Effector memory CD4-positive, alpha-beta T cell (primary cell): Measurements from ENCODE around the gene LRP2.

Experiments
- DNase-seq, 3 donors: peaks; one replicate each; pipeline ENCODE4 v3.0.0-alpha.2; 2020
- H3K27ac ChIP-seq: 2 replicates; pipeline ENCODE4 v1.7.0; 2013; ENCODE audit warnings: mild to moderate bottlenecking, low read length, moderate library complexity; ENCODE audit not compliant: insufficient read depth, poor library complexity, severe bottlenecking
- H3K27me3 ChIP-seq: replicated peaks from 2 replicates; pipeline ENCODE4 v1.7.0; 2013; ENCODE audit warnings: mild to moderate bottlenecking, low read length; ENCODE audit not compliant: insufficient read depth, control insufficient read depth, poor library complexity, severe bottlenecking
- H3K36me3 ChIP-seq: 2 replicates; pipeline ENCODE4 v1.7.0; 2013; ENCODE audit warnings: mild to moderate bottlenecking, low read length, moderate library complexity; ENCODE audit not compliant: control insufficient read depth, insufficient read depth
- H3K4me1 ChIP-seq: 2 replicates; pipeline ENCODE4 v1.7.0; 2013; ENCODE audit warnings: low read length, mild to moderate bottlenecking; ENCODE audit not compliant: control insufficient read depth, insufficient read depth, poor library complexity, severe bottlenecking
- H3K4me3 ChIP-seq: 2 replicates; pipeline ENCODE4 v1.7.0; 2013; ENCODE audit warnings: low read length, low read depth, mild to moderate bottlenecking; ENCODE audit not compliant: insufficient read depth, poor library complexity, severe bottlenecking
- H3K9me3 ChIP-seq: 2 replicates; pipeline ENCODE4 v1.7.0; 2013; ENCODE audit warnings: mild to moderate bottlenecking, low read length, moderate library complexity; ENCODE audit not compliant: control insufficient read depth

The LRP2 gene

GRCh38 chr2:169090133-169090820 lies 272.1 kb downstream of the LRP2 start:
- no peaks in the 10 kb centered on the region for H3K9me3 ChIP-seq
- H3K27ac ChIP-seq, result no peak overlapping the region
- H3K27me3 ChIP-seq, result no peaks in the 10 kb centered on the region
- H3K36me3 ChIP-seq, result no peaks in the 10 kb centered on the region
- DNase-seq, result no peak
- H3K4me3 ChIP-seq, result no peak overlapping the region
- no peaks in the 10 kb centered on the region for H3K4me1 ChIP-seq

DNA sequence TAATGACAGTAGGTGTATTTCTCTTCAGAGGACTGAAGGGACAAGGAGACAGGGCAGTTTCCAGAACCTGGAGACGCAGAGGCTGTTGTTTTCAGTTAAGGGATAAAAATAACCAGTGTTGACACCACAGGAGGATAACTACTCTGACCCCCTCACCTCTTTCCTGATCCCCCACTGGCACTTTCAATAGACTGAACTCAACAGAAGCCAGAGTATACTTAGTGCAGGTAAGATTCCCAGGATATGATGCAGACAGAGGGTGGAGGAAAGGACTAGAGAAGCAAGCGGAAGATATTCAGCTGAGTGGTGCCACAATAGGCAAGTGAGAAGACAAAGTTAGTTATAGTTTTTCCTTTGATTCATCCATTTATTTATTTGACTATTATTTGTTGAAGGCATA lies 273.2 kb downstream of the LRP2 start:
- Histone ChIP-seq H3K9me3 (no peaks in the 10 kb centered on the region), H3K4me3 (no peak overlapping the region), H3K36me3 (no peaks in the 10 kb centered on the region), H3K27ac (no peak overlapping the region), H3K4me1 (no peaks in the 10 kb centered on the region), H3K27me3 (no peaks in the 10 kb centered on the region)
- no peak for DNase-seq

- H3K9me3 ChIP-seq, result no peaks in the 10 kb centered on the region
- DNase-seq, result no peak
- H3K27me3 ChIP-seq, result no peaks in the 10 kb centered on the region
- H3K36me3 ChIP-seq, result no peaks in the 10 kb centered on the region
- H3K27ac ChIP-seq, result no peak overlapping the region
- H3K4me3 ChIP-seq, result no peak overlapping the region
- H3K4me1 ChIP-seq, result no peaks in the 10 kb centered on the region
These were observed 274.5 kb downstream of the LRP2 start for GRCh38 chr2:169087757-169088379.

- Histone ChIP-seq H3K4me1 (no peaks in the 10 kb centered on the region), H3K4me3 (no peak overlapping the region), H3K36me3 (no peaks in the 10 kb centered on the region), H3K9me3 (no peaks in the 10 kb centered on the region), H3K27me3 (no peaks in the 10 kb centered on the region), H3K27ac (no peak overlapping the region)
- no peak for DNase-seq
These were observed 275.4 kb downstream of the LRP2 start for GRCh38 chr2:169086893-169087467.

DNA sequence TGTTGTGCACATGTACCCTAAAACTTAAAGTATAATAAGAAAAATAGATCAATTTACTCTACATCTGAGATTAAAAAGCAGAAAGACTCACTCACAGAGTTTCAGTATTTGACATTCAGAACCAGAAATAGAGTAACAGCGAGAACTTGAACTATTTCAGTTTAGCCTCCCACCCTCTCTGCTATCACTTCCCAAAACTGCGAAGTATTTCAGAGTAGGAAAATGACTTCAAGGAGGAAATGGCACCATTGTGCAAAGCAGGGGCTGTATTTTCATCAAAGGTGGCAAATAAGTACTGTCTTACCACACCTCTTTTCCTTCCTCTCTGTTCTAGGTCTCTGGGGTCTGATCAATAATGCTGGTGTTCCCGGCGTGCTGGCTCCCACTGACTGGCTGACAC lies 279.3 kb downstream of the LRP2 start:
- H3K9me3 ChIP-seq, result no peaks in the 10 kb centered on the region
- no peaks in the 10 kb centered on the region for H3K27me3 ChIP-seq
- H3K4me1 ChIP-seq, result no peaks in the 10 kb centered on the region
- no peak overlapping the region for H3K4me3 ChIP-seq
- no peak overlapping the region for H3K27ac ChIP-seq
- no peaks in the 10 kb centered on the region for H3K36me3 ChIP-seq
- DNase-seq, result no peak

- no peaks in the 10 kb centered on the region for H3K27me3 ChIP-seq
- no peaks in the 10 kb centered on the region for H3K9me3 ChIP-seq
- no peaks in the 10 kb centered on the region for H3K4me1 ChIP-seq
- H3K27ac ChIP-seq, result no peak overlapping the region
- DNase-seq, result no peak
- H3K36me3 ChIP-seq, result no peaks in the 10 kb centered on the region
- no peak overlapping the region for H3K4me3 ChIP-seq
These were observed 280.8 kb downstream of the LRP2 start for GRCh38 chr2:169081551-169081950.

- Histone ChIP-seq H3K4me1 (no peaks in the 10 kb centered on the region), H3K27ac (no peak overlapping the region), H3K27me3 (no peaks in the 10 kb centered on the region), H3K36me3 (no peaks in the 10 kb centered on the region), H3K9me3 (no peaks in the 10 kb centered on the region), H3K4me3 (no peak overlapping the region)
- no peak for DNase-seq
These were observed 281.9 kb downstream of the LRP2 start for GRCh38 chr2:169080250-169081069.

DNA sequence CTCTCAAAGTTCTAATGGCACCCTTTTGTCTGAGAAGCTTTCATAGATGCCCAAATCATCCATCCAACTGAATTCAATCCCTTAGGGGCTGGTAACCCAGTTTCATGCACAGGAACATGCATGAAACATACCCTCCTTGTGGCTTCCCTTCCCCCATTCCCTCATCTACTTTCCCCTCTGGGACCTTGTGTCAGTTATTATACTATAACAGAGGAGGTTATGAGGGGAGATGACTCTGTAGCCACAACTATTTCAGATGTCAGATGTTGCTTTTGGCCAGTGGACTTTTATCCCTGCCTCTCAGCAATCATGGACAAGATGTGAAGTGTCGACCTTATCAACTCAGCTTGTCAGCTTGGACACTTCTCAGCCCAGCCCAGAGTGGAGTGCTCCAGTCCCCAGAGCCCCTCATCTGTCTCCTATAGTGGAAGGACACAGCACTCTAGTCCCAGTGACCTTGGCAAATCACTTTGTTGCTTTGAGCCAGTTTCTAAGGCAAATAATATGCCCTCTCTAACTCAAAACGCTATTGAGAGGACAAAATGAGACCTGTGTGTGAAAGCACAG lies 284.6 kb downstream of the LRP2 start:
- Histone ChIP-seq H3K4me1 (no peaks in the 10 kb centered on the region), H3K27me3 (no peaks in the 10 kb centered on the region), H3K9me3 (no peaks in the 10 kb centered on the region), H3K27ac (no peak overlapping the region), H3K4me3 (no peak overlapping the region), H3K36me3 (no peaks in the 10 kb centered on the region)
- DNase-seq, result no peak
